Fibroblast of upper back skin (primary cell): Measurements from ENCODE around the gene ARID1A.

ENCODE experiments used
- DNase-seq: peaks from one replicate; pipeline ENCODE4 v3.0.0-alpha.2; 2013

ARID1A gene

DNA sequence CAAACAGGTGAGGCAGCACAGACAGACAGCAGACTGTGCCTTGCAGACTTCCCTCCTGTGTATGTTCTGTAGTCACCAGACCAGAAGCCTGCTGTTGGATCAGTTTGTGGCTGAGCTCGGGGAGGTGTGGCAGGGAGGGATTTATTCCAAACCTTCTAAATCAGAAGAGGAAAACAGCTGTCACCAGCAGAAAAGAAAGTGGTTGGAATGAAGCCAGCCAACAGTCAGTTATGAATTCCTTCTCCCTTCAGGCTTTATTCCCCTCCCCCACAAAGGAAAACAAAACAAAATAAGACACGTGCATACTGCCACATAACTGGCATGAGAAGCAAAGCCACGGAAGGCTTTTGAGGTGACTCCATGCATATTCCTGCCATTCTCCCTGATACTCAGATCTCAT is 72.9 kb downstream of the ARID1A start:
- DNase-seq: peak; percentile 85

DNA sequence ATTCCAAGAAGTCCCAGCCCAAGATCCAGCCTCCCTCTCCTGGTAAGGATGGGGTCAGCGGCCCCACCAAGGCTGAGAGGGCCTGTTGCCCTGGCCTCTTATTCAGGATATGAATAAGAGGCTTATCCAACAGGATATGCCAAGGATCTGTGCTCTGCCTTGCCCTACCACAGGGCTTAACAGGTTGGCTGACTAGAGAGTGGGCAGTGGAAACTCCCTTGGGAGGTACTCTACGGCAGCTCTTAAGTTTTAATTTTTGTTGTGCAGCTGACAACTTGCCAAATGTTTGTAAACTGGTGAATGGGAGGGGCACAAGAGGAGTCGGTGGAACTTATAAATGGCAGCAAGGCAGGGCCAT is 75.4 kb downstream of the ARID1A start:
- no peak for DNase-seq

DNA sequence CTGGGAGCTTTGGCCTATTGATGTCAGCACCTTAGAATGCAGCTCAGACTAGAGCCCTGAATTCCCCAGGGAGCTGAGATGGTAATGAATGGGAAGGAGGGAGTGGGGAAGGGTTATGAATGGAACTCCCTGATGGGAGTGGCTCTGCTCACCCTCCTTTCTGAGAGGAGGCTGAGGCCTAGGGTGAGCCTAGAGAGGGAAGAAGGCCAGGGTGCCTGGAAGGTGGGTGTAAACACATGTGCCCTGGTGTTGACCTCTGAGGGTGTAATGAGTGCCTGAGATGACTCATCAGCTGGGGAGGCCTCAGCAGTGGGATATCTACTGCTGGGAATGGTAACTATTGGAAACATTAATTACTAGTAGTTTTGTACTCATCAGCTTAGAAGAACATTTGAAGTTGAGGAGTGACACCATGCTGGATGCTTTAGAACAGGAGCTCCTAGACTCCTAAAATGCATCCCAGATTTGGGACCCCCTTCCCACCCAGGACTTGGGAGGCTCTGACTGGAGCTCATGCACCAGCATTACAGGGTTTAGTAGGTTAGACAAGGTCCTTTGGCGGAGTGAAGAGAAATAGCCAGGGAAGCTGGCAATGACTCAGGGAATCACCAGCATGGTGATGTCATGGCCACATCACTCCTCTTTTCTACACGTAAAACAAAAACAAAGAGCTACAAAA is 76.0 kb downstream of the ARID1A start:
- DNase-seq: peak; percentile 97

DNA sequence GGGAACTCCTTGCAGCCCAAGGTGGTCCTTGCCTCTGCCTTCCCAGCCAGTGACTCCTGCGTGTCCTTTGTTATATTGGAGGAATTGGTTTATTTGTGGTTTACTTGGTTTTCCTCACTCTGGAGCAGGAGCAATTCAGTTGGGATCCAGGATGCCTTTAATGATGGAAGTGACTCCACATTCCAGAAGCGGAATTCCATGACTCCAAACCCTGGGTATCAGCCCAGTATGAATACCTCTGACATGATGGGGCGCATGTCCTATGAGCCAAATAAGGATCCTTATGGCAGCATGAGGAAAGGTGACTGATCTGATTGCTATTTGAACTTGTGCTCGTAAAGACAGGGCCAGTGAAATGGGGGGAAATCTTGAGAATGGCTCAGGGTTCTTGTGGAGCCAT is 76.9 kb downstream of the ARID1A start:
- peak; percentile 100 for DNase-seq

DNA sequence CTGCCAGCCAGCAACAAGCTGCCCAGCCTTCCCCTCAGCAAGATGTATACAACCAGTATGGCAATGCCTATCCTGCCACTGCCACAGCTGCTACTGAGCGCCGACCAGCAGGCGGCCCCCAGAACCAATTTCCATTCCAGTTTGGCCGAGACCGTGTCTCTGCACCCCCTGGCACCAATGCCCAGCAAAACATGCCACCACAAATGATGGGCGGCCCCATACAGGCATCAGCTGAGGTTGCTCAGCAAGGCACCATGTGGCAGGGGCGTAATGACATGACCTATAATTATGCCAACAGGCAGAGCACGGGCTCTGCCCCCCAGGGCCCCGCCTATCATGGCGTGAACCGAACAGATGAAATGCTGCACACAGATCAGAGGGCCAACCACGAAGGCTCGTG is 78.6 kb downstream of the ARID1A start:
- DNase-seq: no peak

DNA sequence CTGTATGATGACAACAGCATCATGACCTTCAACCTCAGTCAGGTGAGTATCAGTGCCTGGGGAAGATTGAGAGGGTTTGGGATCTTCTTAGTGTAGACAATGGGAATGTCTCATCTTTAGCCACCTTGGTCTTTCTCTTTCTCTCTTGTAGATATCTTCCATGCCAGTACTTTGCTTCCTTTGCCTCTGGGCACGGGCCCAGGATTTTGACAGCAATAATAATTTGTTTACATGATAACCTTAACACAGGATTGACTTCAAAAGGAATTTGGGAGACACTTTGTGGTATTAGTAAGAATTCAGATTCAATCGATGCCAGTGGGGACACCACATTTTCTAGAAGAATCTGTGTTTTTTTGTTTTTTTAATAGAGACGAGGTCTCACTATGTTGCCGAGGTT is 79.9 kb downstream of the ARID1A start:
- DNase-seq: no peak

DNA sequence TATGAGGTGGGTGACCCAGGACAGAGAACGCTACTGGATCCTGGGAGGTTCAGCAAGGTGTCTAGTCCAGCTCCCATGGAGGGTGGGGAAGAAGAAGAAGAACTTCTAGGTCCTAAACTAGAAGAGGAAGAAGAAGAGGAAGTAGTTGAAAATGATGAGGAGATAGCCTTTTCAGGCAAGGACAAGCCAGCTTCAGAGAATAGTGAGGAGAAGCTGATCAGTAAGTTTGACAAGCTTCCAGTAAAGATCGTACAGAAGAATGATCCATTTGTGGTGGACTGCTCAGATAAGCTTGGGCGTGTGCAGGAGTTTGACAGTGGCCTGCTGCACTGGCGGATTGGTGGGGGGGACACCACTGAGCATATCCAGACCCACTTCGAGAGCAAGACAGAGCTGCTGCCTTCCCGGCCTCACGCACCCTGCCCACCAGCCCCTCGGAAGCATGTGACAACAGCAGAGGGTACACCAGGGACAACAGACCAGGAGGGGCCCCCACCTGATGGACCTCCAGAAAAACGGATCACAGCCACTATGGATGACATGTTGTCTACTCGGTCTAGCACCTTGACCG is 83.4 kb downstream of the ARID1A start:
- no peak for DNase-seq

DNA sequence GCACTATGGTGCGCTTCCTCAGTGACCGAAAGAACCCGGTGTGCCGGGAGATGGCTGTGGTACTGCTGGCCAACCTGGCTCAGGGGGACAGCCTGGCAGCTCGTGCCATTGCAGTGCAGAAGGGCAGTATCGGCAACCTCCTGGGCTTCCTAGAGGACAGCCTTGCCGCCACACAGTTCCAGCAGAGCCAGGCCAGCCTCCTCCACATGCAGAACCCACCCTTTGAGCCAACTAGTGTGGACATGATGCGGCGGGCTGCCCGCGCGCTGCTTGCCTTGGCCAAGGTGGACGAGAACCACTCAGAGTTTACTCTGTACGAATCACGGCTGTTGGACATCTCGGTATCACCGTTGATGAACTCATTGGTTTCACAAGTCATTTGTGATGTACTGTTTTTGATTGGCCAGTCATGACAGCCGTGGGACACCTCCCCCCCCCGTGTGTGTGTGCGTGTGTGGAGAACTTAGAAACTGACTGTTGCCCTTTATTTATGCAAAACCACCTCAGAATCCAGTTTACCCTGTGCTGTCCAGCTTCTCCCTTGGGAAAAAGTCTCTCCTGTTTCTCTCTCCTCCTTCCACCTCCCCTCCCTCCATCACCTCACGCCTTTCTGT is 84.6 kb downstream of the ARID1A start:
- no peak for DNase-seq

DNA sequence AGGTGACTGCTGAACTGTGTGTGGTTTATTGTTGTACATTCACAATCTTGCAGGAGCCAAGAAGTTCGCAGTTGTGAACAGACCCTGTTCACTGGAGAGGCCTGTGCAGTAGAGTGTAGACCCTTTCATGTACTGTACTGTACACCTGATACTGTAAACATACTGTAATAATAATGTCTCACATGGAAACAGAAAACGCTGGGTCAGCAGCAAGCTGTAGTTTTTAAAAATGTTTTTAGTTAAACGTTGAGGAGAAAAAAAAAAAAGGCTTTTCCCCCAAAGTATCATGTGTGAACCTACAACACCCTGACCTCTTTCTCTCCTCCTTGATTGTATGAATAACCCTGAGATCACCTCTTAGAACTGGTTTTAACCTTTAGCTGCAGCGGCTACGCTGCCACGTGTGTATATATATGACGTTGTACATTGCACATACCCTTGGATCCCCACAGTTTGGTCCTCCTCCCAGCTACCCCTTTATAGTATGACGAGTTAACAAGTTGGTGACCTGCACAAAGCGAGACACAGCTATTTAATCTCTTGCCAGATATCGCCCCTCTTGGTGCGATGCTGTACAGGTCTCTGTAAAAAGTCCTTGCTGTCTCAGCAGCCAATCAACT is 85.5 kb downstream of the ARID1A start:
- DNase-seq: no peak

DNA sequence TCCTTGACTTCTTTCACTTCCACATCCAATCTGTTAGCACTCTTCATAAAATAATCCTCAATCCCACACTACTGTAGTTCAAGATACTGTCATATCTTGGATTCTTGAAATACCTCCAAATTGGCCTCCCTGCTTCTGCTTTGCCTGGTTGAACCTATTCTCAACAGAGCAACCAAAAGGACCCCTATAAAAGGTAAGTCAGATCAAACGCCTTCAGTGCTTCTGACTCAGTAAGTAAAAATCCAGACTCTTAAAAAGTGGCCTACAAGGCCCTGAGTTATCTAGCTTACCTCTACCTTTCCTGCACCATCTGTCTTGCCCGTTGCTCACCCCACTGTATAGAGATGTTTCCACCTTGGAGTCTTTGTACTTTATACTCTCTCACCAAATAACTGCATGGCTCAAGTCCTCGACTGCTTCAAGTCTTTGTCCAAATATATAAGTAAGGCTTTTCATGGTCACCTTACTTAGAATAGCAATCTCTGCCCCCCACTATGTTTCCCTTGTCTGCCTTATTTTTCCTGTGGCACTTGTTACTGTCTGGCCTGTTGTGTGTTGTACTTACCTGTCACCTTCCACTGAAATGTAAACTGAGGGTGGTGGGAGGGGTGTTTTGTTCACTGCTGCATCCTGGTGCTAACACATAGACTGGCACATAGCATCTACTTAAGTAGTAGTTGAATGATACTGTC is 86.9 kb downstream of the ARID1A start:
- DNase-seq: no peak

DNA sequence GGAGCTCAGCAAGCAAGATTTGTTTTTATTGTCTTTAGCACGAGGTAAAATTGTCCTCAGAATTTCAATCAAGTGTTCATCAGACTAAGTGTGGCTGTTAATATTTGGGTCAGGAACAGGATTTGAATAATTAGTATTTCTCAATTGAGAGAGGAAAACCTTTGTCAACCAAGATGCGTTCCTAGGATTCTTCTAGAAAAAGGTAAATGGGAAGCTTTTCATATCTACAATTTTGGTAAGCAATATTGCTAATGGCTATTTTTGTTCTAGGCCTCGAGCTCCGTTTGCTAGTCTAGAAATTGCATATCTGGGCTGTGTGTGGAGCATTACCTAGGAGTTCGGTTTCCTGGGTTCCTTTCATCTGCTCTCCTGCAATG is 87.8 kb downstream of the ARID1A start:
- no peak for DNase-seq

DNA sequence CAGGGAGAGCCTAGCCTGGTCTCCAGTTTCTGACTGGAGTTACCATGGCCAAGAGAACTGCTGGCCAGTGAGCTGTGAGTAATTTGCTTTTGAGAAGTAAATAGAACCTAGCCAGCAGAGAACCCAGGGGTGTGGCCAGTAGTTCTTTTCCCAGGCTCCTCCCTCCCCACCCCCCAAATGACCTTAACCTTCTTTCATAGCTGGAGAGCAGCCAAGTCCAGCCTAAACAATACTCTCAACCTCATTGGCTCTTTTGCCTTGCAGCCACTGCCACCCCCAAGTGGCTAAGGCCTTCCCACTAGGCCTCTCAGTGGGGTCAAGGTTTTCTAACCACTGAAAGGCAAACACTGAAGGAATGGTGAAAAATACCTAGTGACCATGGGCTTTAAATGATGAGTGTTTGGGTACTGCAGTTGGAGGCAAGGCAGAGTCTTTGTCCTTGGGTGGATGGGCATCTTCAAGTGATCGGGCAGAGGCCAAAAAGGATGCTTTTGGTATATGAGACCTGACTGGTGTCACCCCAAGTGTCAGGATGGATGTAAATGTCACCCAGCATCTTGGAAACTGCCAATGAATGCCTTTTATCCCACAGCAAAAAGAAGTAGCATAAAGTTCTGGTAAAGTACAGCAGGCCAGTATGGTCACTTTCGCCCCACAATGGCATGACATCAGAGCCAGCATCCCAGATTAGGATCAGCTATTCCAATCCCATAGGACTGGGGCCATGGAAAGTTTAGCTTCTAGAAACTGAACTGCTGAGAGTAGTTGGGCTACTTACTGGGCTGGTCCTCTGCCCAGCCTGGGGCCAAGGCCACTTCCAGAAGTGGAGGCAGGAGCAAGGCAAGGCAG is 88.4 kb downstream of the ARID1A start:
- DNase-seq: peak; percentile 57

DNA sequence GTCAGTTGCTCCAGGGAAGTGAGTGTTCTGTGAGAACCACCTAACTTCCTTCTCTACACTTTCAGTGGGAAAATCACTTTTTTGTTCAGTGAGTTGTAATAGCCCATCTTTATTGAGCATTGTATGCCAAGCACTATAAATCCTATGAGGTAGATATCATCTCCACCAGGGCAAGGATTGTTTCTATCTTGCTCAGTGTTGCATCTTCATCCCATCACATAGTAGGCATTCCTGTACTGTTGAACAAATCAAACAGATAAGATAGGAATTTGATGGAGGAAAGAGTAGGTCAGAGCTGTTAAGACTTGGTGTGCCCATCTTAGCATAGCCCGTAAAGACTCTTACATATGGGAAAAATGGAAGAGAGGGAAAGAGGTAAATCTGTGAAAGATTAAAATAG is 89.1 kb downstream of the ARID1A start:
- DNase-seq: peak; percentile 19

DNA sequence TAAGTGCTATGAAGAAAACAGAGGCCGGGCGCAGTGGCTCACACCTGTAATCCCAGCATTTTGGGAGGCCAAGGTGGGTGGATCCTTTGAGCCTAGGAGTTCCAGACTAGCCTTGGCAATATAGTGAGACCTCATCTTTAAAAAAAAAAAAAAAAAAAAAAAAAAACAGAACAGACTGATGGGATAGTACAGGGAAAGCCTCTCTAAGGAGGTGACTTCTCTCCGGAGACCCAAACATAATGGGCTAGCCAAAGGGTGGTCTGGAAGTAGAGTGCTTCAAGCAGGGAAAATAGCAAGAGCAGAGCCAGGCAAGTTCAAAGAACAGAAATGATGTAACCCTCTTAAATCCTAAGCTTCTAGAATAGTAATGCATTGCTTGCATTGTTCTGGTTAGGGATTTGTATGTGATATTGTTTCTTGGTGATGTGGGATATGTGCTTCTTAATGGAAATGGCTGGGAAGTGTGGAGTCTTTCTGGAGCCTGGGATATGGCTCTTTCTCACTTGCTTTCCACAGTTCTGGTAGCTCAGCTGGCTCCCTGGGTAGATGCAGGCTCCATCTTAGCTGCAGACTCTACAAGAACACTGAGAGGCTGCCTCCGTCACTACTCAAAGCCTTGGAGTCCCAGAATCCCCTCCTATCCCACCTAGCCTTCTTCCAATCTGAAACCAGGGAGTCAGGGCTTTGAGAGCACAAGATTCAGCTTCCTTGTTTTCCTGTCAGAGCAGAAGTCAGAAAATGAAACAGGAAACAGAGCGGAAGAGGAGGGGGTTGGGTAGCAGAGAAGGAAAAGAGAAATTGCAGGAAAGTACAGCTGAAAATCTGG is 90.0 kb downstream of the ARID1A start:
- DNase-seq: peak; percentile 80

DNA sequence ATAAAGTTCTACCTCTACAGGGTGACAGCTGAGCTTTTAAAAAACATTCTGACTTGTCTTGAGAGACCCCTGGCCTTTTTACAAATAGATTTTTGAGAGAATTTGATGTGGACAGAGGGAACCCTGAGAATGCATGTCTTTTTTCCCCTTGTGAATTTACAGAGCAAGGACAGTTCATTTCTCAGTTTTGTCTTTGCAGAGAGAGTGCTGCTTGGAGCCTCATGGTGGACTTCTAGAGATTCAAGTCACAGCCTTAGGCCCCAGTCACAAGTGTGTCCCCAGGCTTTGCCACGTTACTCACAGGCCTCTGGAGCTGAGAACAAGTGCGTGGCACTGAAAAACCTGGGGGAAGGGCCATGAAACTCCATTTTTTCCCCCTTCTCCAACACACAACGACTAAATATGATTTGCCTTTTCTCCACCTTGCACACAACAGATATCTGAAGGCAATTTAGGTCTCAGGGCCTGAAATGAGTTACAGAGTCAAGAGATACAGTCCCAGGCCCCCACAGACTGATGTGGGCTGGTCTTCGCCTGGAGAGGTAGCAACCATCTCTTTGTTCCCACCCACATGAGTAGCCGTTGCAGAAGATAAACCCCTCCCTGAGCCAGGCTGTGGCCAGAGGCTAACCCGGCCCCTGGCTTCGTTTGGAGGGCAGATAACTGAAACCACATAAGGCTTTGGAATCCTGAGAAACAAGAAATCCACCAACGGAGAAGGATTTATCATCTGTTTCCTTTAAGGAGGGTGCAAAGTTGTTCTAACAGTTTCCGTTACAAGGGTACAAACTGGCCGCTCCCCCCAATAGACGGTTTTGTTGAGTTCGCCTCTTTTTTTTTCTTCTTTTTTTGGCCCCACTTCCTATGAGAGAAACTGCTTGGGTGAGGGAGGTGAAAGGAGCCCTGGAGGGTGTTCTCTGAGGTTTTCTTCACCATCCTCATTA is 90.9 kb downstream of the ARID1A start:
- DNase-seq: peak; percentile 88

DNA sequence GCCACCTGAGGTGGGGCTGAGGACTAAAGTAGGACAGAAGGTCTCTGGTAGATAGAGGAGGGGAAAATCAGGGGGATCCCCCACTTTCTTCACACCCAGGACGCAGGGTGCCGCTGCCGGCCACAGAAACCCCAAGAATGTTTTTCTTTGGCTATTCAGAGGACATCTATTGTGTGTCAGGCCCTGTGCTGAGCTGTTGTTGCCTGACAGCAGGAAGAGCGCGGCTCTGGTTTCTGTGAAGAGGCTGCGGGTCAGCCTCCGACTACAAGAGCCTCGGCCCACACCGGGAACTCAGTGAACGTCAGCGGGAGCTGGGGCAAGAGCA is 91.5 kb downstream of the ARID1A start:
- DNase-seq: peak; percentile 38

DNA sequence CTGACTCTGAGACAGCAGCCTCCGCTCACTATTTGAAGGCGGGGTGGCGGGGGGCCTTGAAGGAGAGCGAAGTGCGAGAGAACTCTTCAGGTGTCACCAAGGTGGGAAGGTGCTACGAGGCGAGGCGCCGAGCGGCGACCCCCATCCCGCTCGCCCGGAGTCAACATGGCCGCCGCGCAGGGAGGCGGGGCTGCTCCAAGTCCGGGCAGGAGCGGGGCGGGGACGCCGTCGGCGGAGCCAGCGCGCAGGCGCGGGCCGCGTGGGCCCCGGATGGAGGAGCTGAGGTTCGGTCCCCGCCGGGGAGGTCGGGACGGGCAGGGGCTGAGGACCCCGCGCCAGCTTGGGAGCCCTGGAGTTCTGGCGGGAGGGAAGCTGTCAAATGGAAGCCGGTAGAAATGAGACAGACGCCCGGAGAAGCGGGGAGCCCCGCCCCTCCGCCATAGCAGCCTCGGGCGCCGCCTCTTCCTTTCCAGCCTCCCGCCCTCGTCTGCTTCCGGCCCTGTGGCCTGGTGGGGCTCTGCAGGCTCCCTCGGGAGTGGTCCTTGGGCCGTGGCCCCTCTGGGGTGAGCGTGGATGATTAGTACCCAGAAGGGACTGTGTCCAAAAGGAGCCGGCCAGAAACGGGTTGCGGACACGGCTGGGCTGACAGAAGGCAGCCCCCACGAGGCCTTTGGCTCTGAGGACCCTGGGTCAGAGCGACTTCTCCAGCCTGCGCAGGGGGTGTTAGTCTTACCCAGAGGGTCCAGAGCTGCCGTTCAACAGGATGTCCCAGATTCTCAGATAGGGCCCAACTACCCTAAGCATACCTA is 92.1 kb downstream of the ARID1A start, which contains the start of gene PIGV:
PIGV (plus strand) TSS at position 245 of the 809 bp plus-strand sequence. CDS start 2,866 bp downstream, outside the sequence.
- DNase-seq: peak; percentile 84

DNA sequence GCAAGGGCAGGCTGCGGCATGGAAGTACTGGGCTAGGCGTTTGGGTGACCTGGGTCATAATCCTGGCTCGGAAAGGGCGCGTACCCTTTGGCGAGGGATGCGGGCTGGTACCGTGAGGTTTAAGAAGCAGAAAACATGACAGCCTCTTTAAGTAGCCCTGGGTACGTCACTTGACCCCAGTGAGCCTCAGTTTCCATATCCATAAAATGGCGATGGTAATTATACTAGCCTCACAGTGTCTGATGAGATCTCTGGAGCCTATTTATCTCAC is 92.6 kb downstream of the ARID1A start:
- no peak for DNase-seq

DNA sequence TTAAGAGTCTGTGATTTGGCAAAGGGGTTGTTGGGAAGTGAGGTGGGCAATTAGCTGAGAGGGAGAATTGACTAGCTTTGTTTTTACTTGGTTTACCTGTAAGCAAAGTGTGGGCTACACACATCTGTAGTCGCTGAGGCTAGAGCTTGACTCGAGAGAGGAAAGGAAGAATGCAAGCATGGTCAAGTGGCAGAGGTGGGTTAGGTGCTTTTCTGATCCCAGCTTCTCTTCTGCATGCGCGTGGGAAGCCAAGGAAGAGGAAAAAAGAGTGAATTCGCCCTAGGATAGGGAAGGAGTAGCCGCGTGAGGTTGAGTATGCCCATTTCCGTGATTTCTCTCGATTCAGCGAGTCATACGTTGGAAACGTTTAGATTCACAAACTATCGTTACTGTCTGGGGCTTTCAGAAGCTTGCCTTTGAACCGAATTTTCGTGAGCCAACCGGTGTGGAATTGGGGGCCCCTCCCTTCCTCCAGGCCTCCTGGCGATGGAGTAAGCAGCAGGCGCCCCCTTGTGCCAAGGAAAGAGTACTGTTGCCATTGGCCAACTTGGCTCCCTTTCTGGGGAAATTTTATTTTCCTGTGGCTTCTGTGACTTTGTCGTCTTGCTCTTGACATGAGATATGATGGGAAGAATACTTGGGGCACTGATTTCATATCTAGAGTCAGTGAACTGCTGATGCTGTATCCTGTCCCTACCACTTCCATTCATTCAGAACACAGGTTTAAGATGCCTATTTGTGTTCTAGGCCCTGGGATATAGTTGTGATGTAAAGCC is 93.2 kb downstream of the ARID1A start:
- DNase-seq: peak; percentile 87

DNA sequence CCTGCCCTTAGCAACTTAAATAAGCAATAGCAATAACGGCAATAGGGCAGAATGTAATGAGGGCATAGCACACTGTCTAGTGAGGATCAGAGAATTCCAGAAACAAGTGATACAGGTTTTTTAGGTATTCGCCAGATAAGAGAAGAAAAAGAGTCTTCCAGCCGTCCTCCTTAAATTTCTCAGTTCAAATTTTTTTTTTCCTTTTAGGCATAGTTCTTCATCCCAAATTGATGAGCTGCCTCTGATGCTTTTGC is 93.7 kb downstream of the ARID1A start:
- DNase-seq: no peak
